GM19438 (cell line): ENCODE measurements around the gene NAA25.
"Not testable (repeated sequence)": the region's sequence is repeated elsewhere in the genome, so short reads cannot be mapped to it uniquely, and the experiment has no call there.

ENCODE experiments used
- ATAC-seq: cut with Tn5 transposase; IDR thresholded peaks from one replicate; pipeline ENCODE4 v1.9.1; 2021; ENCODE audit warnings: low read depth; ENCODE audit not compliant: unreplicated experiment

NAA25 gene

GRCh38 chr12:112117685-112118084 lies 9.1 kb upstream of the NAA25 start:
- no peak for ATAC-seq

- ATAC-seq: peak; percentile 85
Observed at GRCh38 chr12:112116232-112117060, 7.9 kb upstream of the NAA25 start.

- ATAC-seq: no peak
Observed at GRCh38 chr12:112115259-112116045, 6.9 kb upstream of the NAA25 start.

- no peak for ATAC-seq
Observed at GRCh38 chr12:112112409-112113133, 4.0 kb upstream of the NAA25 start.

GRCh38 chr12:112111931-112112330 lies 3.3 kb upstream of the NAA25 start:
- ATAC-seq: no peak

GRCh38 chr12:112110787-112111662 lies 2.4 kb upstream of the NAA25 start:
- ATAC-seq: not testable (repeated sequence)

GRCh38 chr12:112107306-112108201 lies 1.0 kb downstream of the NAA25 start:
- no peak for ATAC-seq

- ATAC-seq: no peak
Observed at GRCh38 chr12:112105891-112106290, 2.7 kb downstream of the NAA25 start.

GRCh38 chr12:112103758-112104503 lies 4.7 kb downstream of the NAA25 start:
- no peak for ATAC-seq

- ATAC-seq: not testable (repeated sequence)
Observed at GRCh38 chr12:112102746-112103145, 5.8 kb downstream of the NAA25 start.

GRCh38 chr12:112102127-112102526 lies 6.5 kb downstream of the NAA25 start:
- ATAC-seq: no peak

GRCh38 chr12:112100500-112100899 lies 8.1 kb downstream of the NAA25 start:
- not testable (repeated sequence) for ATAC-seq

GRCh38 chr12:112097641-112098040 lies 10.9 kb downstream of the NAA25 start:
- no peak for ATAC-seq

- no peak for ATAC-seq
Observed at GRCh38 chr12:112096667-112097066, 11.9 kb downstream of the NAA25 start.

- no peak for ATAC-seq
Observed at GRCh38 chr12:112096070-112096469, 12.5 kb downstream of the NAA25 start.

GRCh38 chr12:112091563-112091962 lies 17.0 kb downstream of the NAA25 start:
- no peak for ATAC-seq

- ATAC-seq: no peak
Observed at GRCh38 chr12:112087851-112088250, 20.7 kb downstream of the NAA25 start.

- no peak for ATAC-seq
Observed at GRCh38 chr12:112087055-112087850, 21.3 kb downstream of the NAA25 start.
